Natural killer cell (primary cell): ENCODE data around the gene C18orf63. TPM values are rescaled to one million over a fixed set of nuclear protein-coding genes. Genes with fewer than 3 reads are reported as not detected.

ENCODE experiments used
- ATAC-seq, 3 donors: fragments of 150-1000 bp in 2 of 3; fragments of 200-7000 bp in 1 of 3; cut with Tn5 transposase; 1 replicate in 1 of 3; 2 replicates in 2 of 3; pipeline ENCODE4 v1.10.0; 2021; ENCODE audit warnings: mild to moderate bottlenecking in 2 of 3, moderate library complexity in 2 of 3
- DNase-seq, 2 donors: peaks; one replicate each; pipeline versions ENCODE4 v3.0.0 to v3.0.0-alpha.2; 2013 to 2021; ENCODE audit warnings: mixed read lengths in 1 of 2
- H3K27ac ChIP-seq: one replicate; pipeline ENCODE4 v1.5.1; 2013; ENCODE audit warnings: mild to moderate bottlenecking, low read length
- H3K27me3 ChIP-seq: one replicate; pipeline ENCODE4 v1.6.1; 2013; ENCODE audit warnings: low read length; ENCODE audit not compliant: control insufficient read depth, insufficient read depth
- H3K36me3 ChIP-seq: one replicate; pipeline ENCODE4 v1.6.1; 2013; ENCODE audit warnings: low read length; ENCODE audit not compliant: control insufficient read depth, insufficient read depth
- H3K4me1 ChIP-seq: one replicate; pipeline ENCODE4 v1.6.1; 2013; ENCODE audit warnings: low read length; ENCODE audit not compliant: control insufficient read depth, insufficient read depth
- H3K4me3 ChIP-seq: one replicate; pipeline ENCODE4 v1.5.1; 2013; ENCODE audit warnings: low read length
- H3K9me3 ChIP-seq: one replicate; pipeline ENCODE4 v1.6.1; 2013; ENCODE audit warnings: low read length; ENCODE audit not compliant: control insufficient read depth, insufficient read depth
- H3K27ac Mint-ChIP-seq, 2 donors: one replicate each; pipeline ENCODE4 v1.8.0; 2022; ENCODE audit warnings: mild to moderate bottlenecking in 2 of 2, mixed read lengths in 2 of 2, moderate library complexity in 1 of 2
- H3K27me3 Mint-ChIP-seq, 2 donors: one replicate each; pipeline ENCODE4 v1.8.0; 2022; ENCODE audit warnings: low read depth in 2 of 2, mixed read lengths in 2 of 2
- H3K36me3 Mint-ChIP-seq: one replicate; pipeline ENCODE4 v1.8.0; 2022; ENCODE audit warnings: mixed read lengths
- H3K4me1 Mint-ChIP-seq, 2 donors: one replicate each; pipeline ENCODE4 v1.8.0; 2022; ENCODE audit warnings: mixed read lengths in 2 of 2
- H3K4me3 Mint-ChIP-seq: one replicate; pipeline ENCODE4 v1.8.0; 2022; ENCODE audit warnings: mild to moderate bottlenecking, moderate library complexity, mixed read lengths
- H3K9me3 Mint-ChIP-seq, 2 donors: one replicate each; pipeline ENCODE4 v1.8.0; 2022; ENCODE audit warnings: mixed read lengths in 2 of 2
- WGBS: methylation state at CpG from one replicate; pipeline ENCODE4 v1.1.7; 2013; ENCODE audit warnings: missing lambda C conversion rate; ENCODE audit not compliant: insufficient coverage; 5-methylcytosine and 5-hydroxymethylcytosine counted together
- intact Hi-C: fragments of 100-400 bp; cut with micrococcal nuclease; formaldehyde crosslinking; loops from one replicate; pipeline ENCODE4 v1.14.2; 2022
- total RNA-seq, 4 donors: library from RNA; stranded (reverse); fragments of 120-200 nt in 1 of 4; gene quantifications; one replicate each; pipeline versions ENCODE4 v1.2.3 to v1.2.4, GENCODE V29; 2013 to 2022
- TF ChIP-seq, protein P1 (sequence below): fragments of 200-600 bp; IDR thresholded peaks from one replicate; pipeline ENCODE4 v1.8.0; 2022; ENCODE audit warnings: antibody characterized with exemption

Gene C18orf63
- total RNA-seq, 3 donors from 2014 or later (not counting 1 experiment from before 2014, with no cell fraction given) = not detected

DNA sequence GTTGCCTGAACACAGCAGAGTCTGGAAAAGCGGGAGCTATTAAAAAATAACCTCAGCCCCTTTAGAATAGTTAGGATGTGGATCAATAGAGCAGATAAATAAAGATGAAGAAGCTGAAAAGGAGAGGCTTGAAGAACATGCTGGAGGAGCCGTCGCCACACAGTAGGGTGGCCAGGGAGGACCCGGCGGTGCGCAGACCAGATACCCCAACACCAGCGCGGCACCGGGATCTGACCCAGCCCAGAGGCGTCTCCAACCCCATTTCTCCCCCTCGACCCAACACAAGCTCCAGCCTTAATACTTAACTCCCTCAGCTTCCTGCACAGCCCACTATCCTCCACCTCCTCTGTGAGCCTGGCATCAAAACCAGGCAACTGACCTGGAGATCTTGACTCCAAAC is 39.9 kb upstream of the C18orf63 start:
- Mint-ChIP-seq H3K4me3 (no peak overlapping the region), H3K9me3 (no peaks in the 10 kb centered on the region), H3K27ac (no peak overlapping the region), H3K36me3 (no peaks in the 10 kb centered on the region), H3K27me3 (no peaks in the 10 kb centered on the region), H3K4me1 (peaks cover 0 to 2% of the 10 kb centered on the region in 2 donors)
- no peaks in the 10 kb centered on the region for H3K27me3 ChIP-seq
- no peaks in the 10 kb centered on the region for H3K9me3 ChIP-seq
- H3K27ac ChIP-seq = no peak overlapping the region
- no peak overlapping the region for H3K4me3 ChIP-seq
- TF ChIP-seq, protein P1, sequence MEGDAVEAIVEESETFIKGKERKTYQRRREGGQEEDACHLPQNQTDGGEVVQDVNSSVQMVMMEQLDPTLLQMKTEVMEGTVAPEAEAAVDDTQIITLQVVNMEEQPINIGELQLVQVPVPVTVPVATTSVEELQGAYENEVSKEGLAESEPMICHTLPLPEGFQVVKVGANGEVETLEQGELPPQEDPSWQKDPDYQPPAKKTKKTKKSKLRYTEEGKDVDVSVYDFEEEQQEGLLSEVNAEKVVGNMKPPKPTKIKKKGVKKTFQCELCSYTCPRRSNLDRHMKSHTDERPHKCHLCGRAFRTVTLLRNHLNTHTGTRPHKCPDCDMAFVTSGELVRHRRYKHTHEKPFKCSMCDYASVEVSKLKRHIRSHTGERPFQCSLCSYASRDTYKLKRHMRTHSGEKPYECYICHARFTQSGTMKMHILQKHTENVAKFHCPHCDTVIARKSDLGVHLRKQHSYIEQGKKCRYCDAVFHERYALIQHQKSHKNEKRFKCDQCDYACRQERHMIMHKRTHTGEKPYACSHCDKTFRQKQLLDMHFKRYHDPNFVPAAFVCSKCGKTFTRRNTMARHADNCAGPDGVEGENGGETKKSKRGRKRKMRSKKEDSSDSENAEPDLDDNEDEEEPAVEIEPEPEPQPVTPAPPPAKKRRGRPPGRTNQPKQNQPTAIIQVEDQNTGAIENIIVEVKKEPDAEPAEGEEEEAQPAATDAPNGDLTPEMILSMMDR = no peak
- WGBS = 90% methylated on average over 11 of the region's 11 CpGs
- H3K4me1 ChIP-seq = no peaks in the 10 kb centered on the region
- DNase-seq = no peak
- ATAC-seq = no peak
- no peaks in the 10 kb centered on the region for H3K36me3 ChIP-seq
- intact Hi-C loops = no loop called here

DNA sequence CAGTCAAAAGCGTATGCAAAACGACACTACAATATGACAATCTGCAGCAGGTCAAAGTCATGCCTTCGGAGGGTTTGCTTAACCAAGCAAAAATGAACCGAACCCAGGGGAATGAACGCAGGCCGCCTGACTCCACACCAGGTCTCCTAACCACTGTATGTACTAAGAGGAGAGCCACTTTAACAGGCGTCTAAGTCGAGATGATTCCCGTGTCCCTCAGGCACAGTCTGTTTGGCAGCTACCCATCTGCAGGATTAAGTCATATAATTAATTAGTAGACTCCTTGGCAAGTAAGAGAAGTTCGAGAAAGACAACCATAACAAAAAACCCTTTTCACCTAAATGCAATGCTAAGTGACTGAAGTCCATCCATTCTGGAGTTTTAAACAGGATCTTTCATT is 39.0 kb upstream of the C18orf63 start:
- H3K4me1 Mint-ChIP-seq = peaks cover under 1 to 9% of the 10 kb centered on the region in 2 donors
- TF ChIP-seq, protein P1 = no peak
- ATAC-seq (no peak), DNase-seq (no peak)
- H3K9me3 Mint-ChIP-seq = no peaks in the 10 kb centered on the region
- Histone ChIP-seq H3K36me3 (no peaks in the 10 kb centered on the region), H3K9me3 (no peaks in the 10 kb centered on the region), H3K4me3 (no peak overlapping the region), H3K4me1 (no peaks in the 10 kb centered on the region), H3K27ac (no peak overlapping the region), H3K27me3 (no peaks in the 10 kb centered on the region)
- H3K4me3 Mint-ChIP-seq = no peak overlapping the region
- no peaks in the 10 kb centered on the region for H3K27me3 Mint-ChIP-seq
- H3K36me3 Mint-ChIP-seq = no peaks in the 10 kb centered on the region
- 97% methylated on average over 10 of the region's 10 CpGs for WGBS
- no peak overlapping the region for H3K27ac Mint-ChIP-seq
- intact Hi-C loops = no loop called here

DNA sequence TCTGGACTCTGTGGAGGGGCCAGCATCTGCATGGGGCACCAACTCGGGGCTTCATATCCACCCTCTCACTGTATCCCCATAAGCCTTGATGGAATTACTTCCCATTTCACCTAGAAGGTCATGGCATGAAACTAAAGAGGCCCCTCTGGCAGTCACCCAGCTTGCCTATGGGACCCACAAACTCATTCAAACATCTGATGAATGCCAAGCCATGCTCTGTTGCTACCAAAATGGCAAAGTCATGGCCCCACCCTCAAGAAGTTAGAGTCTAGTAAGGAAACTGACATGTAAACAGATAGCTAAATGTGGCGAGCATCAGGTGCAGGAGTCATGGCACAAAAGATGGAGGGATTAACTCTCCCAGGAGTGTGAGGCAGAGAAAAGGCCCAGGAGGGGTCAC is 38.3 kb upstream of the C18orf63 start:
- H3K4me3 Mint-ChIP-seq = no peak overlapping the region
- 81% methylated on average over 2 of the region's 2 CpGs for WGBS
- Histone ChIP-seq H3K9me3 (no peaks in the 10 kb centered on the region), H3K4me1 (peaks cover 1% of the 10 kb centered on the region), H3K36me3 (no peaks in the 10 kb centered on the region), H3K4me3 (no peak overlapping the region), H3K27me3 (no peaks in the 10 kb centered on the region), H3K27ac (no peak overlapping the region)
- no peak overlapping the region for H3K27ac Mint-ChIP-seq
- no peaks in the 10 kb centered on the region for H3K27me3 Mint-ChIP-seq
- TF ChIP-seq, protein P1 = no peak
- DNase-seq = no peak
- intact Hi-C loops = no loop called here
- no peaks in the 10 kb centered on the region for H3K9me3 Mint-ChIP-seq
- no peak for ATAC-seq
- H3K36me3 Mint-ChIP-seq = no peaks in the 10 kb centered on the region
- peaks cover 7 to 15% of the 10 kb centered on the region in 2 donors for H3K4me1 Mint-ChIP-seq

DNA sequence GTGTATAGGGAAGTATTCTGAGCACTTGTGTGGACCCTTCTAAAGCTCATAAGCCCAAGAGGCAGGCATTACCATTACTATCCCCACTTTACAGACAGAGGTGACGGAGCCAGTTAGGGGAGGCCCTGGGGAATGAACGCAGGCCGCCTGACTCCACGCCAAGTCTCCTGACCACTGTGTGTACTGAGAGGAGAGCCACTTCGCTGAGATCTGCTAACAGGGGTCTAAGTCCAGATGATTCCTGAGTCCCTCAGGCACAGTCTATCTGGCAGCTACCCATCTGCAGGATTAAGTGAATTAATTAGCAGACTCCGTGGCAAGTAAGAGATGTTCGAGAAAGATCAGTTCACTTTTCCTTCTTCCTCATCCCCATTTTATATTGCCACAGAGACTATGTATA is 37.6 kb upstream of the C18orf63 start:
- Mint-ChIP-seq H3K36me3 (no peaks in the 10 kb centered on the region), H3K4me1 (peaks cover 15 to 23% of the 10 kb centered on the region in 2 donors), H3K27me3 (no peaks in the 10 kb centered on the region), H3K4me3 (no peak overlapping the region), H3K9me3 (no peaks in the 10 kb centered on the region), H3K27ac (no peak overlapping the region)
- Histone ChIP-seq H3K27ac (no peak overlapping the region), H3K9me3 (no peaks in the 10 kb centered on the region), H3K27me3 (no peaks in the 10 kb centered on the region), H3K36me3 (no peaks in the 10 kb centered on the region), H3K4me1 (peaks cover 7% of the 10 kb centered on the region), H3K4me3 (no peak overlapping the region)
- over 99% methylated on average over 7 of the region's 7 CpGs for WGBS
- no peak for DNase-seq
- TF ChIP-seq, protein P1 = no peak
- intact Hi-C loops = no loop called here
- ATAC-seq = no peak
